Neural cell (in vitro differentiated cells): Measurements from ENCODE around the gene PLA1A. TPM values are rescaled to one million over a fixed set of nuclear protein-coding genes. Genes with fewer than 3 reads are reported as not detected.

Source experiments
- H2AFZ ChIP-seq: fragments of 200-600, 300-800 bp; sonication (generic), shearing (Covaris generic); 2 replicates; pipeline ENCODE4 v1.6.0; 2014; ENCODE audit warnings: low read depth, mild to moderate bottlenecking, antibody characterized with exemption, low read length, moderate library complexity
- H3F3A ChIP-seq: fragments of 200-600 bp; shearing (Covaris generic); 2 replicates; pipeline ENCODE4 v1.6.1; 2016; ENCODE audit warnings: mild to moderate bottlenecking, moderate library complexity, mixed read lengths, antibody characterized with exemption, low read length; ENCODE audit not compliant: insufficient read depth, poor library complexity, severe bottlenecking
- H3K27ac ChIP-seq: fragments of 200-600, 300-800 bp; sonication (generic), shearing (Covaris generic); 2 replicates; pipeline ENCODE4 v1.5.1; 2014; ENCODE audit warnings: mild to moderate bottlenecking, low read length, moderate library complexity
- H3K27me3 ChIP-seq: fragments of 300-800, 200-600 bp; sonication (generic), shearing (Covaris generic); 2 replicates; pipeline ENCODE4 v1.6.0; 2014; ENCODE audit warnings: mild to moderate bottlenecking, low read depth, low read length, moderate library complexity; ENCODE audit not compliant: insufficient read depth
- H3K36me3 ChIP-seq: fragments of 300-800, 200-600 bp; sonication (generic), shearing (Covaris generic); 2 replicates; pipeline ENCODE4 v1.5.1; 2014; ENCODE audit warnings: mild to moderate bottlenecking, antibody characterized with exemption, low read length, moderate library complexity; ENCODE audit not compliant: insufficient read depth
- H3K4me2 ChIP-seq: fragments of 300-800, 200-600 bp; sonication (generic), shearing (Covaris generic); 2 replicates; pipeline ENCODE4 v1.6.0; 2014; ENCODE audit warnings: mild to moderate bottlenecking, low read length
- H3K4me3 ChIP-seq: fragments of 300-800, 200-600 bp; sonication (generic), shearing (Covaris generic); 2 replicates; pipeline ENCODE4 v1.5.1; 2014; ENCODE audit warnings: mild to moderate bottlenecking, low read length, moderate library complexity
- H3K79me2 ChIP-seq: fragments of 200-600 bp; shearing (Covaris generic); replicated peaks from 2 replicates; pipeline ENCODE4 v1.6.0; 2014; ENCODE audit warnings: mild to moderate bottlenecking, low read length, moderate library complexity; ENCODE audit not compliant: insufficient read depth
- H3K9ac ChIP-seq: fragments of 300-800, 200-600 bp; sonication (generic), shearing (Covaris generic); 2 replicates; pipeline ENCODE4 v1.6.1; 2016; ENCODE audit warnings: mild to moderate bottlenecking, low read length, mixed read lengths
- H3K9me2 ChIP-seq: fragments of 200-600 bp; shearing (Covaris generic); 2 replicates; pipeline ENCODE4 v1.6.1; 2016; ENCODE audit warnings: mild to moderate bottlenecking, low read length, mixed read lengths; ENCODE audit not compliant: insufficient read depth
- H3K9me3 ChIP-seq: fragments of 200-600, 300-800 bp; sonication (generic), shearing (Covaris generic); 2 replicates; pipeline ENCODE4 v1.6.1; 2016; ENCODE audit warnings: mild to moderate bottlenecking, mixed run types, low read length, moderate library complexity, mixed read lengths
- H4K20me1 ChIP-seq: fragments of 200-600 bp; shearing (Covaris generic); 2 replicates; pipeline ENCODE4 v1.6.1; 2016; ENCODE audit warnings: mild to moderate bottlenecking, mixed run types; ENCODE audit not compliant: insufficient read depth
- CTCF ChIP-seq: fragments of 450-650 bp; IDR thresholded peaks from 2 replicates; pipeline ENCODE4 v1.5.1; 2014; ENCODE audit warnings: antibody characterized with exemption, mild to moderate bottlenecking, moderate library complexity; ENCODE audit not compliant: poor library complexity, severe bottlenecking
- EP300 ChIP-seq: fragments of 450-650 bp; conservative IDR thresholded peaks from 2 replicates; pipeline ENCODE4 v1.6.1; 2014; ENCODE audit warnings: antibody characterized with exemption, mild to moderate bottlenecking, moderate library complexity; ENCODE audit not compliant: poor library complexity, severe bottlenecking
- MXI1 ChIP-seq: fragments of 450-650 bp; conservative IDR thresholded peaks from 2 replicates; pipeline ENCODE4 v1.6.1; 2014; ENCODE audit warnings: antibody characterized with exemption, mild to moderate bottlenecking; ENCODE audit not compliant: poor library complexity, severe bottlenecking
- POLR2AphosphoS5 ChIP-seq: IDR thresholded peaks from 2 replicates; pipeline ENCODE4 v1.6.1; 2012
- RAD21 ChIP-seq: fragments of 450-650 bp; conservative IDR thresholded peaks from 2 replicates; pipeline ENCODE4 v1.6.1; 2014; ENCODE audit warnings: antibody characterized with exemption, mild to moderate bottlenecking, moderate library complexity
- REST ChIP-seq: IDR thresholded peaks from 2 replicates; pipeline ENCODE4 v1.6.1; 2012; ENCODE audit warnings: borderline replicate concordance
- SMC3 ChIP-seq: fragments of 450-650 bp; conservative IDR thresholded peaks from 2 replicates; pipeline ENCODE4 v1.6.1; 2014; ENCODE audit warnings: antibody characterized with exemption, mild to moderate bottlenecking, moderate library complexity; ENCODE audit not compliant: poor library complexity
- TAF1 ChIP-seq: IDR thresholded peaks from 2 replicates; pipeline ENCODE4 v1.6.1; 2012; ENCODE audit warnings: low read depth
- polyA minus RNA-seq: library from RNA; depleted of rRNA, polyadenylated mRNA; stranded (reverse); fragments of >200 nt; gene quantifications from 2 replicates; pipeline ENCODE4 v1.2.3, GENCODE V29; 2014
- polyA plus RNA-seq: library from polyadenylated mRNA; depleted of rRNA; stranded (reverse); fragments of >200 nt; gene quantifications from 2 replicates; pipeline ENCODE4 v1.2.3, GENCODE V29; 2014

The PLA1A gene
- polyA plus RNA-seq (not detected in 2 replicates), polyA minus RNA-seq (not detected in 2 replicates)

- Histone ChIP-seq H3K4me2 (no peak within 1 kb of the TSS), H3K9me3 (no peaks in the 10 kb centered on the region), H3K27me3 (no peaks in the 10 kb centered on the region), H3K36me3 (no peaks in the 10 kb centered on the region), H3K79me2 (no peaks in the 10 kb centered on the region), H3K9ac (no peak within 1 kb of the TSS), H3K9me2 (no peaks in the 10 kb centered on the region), H4K20me1 (no peaks in the 10 kb centered on the region), H3F3A (no peaks in the 10 kb centered on the region), H3K27ac (no peak within 1 kb of the TSS), H2AFZ (no peak within 1 kb of the TSS), H3K4me3 (no peak within 1 kb of the TSS)
- TF ChIP-seq SMC3: no peak
- TF ChIP-seq MXI1: no peak
- TF ChIP-seq TAF1: no peak
- TF ChIP-seq EP300: no peak
- no peak for TF ChIP-seq POLR2AphosphoS5
- TF ChIP-seq REST: no peak
- no peak for TF ChIP-seq RAD21
- TF ChIP-seq CTCF: no peak
Observed at GRCh38 chr3:119597548-119598288, at the start of gene PLA1A. TSS of gene PLA1A (plus strand) at chr3:119597885. CDS start at chr3:119597914, 29 bp downstream.

GRCh38 chr3:119548341-119548740 lies 49.3 kb upstream of the PLA1A start:
- H3K4me2 ChIP-seq: no peak overlapping the region
- no peaks in the 10 kb centered on the region for H4K20me1 ChIP-seq
- no peaks in the 10 kb centered on the region for H3K9me3 ChIP-seq
- no peak overlapping the region for H3K9ac ChIP-seq
- H3F3A ChIP-seq: no peaks in the 10 kb centered on the region
- TF ChIP-seq REST: no peak
- TF ChIP-seq EP300: no peak
- no peak for TF ChIP-seq SMC3
- TF ChIP-seq MXI1: no peak
- TF ChIP-seq POLR2AphosphoS5: no peak
- H3K27ac ChIP-seq: no peak overlapping the region
- no peaks in the 10 kb centered on the region for H3K27me3 ChIP-seq
- no peak overlapping the region for H3K4me3 ChIP-seq
- H2AFZ ChIP-seq: no peak overlapping the region
- no peaks in the 10 kb centered on the region for H3K9me2 ChIP-seq
- H3K36me3 ChIP-seq: no peaks in the 10 kb centered on the region
- no peaks in the 10 kb centered on the region for H3K79me2 ChIP-seq
